Activated T-cell treated with anti-CD3 and anti-CD28 coated beads for 1 hour (primary cell): ENCODE measurements around the gene FBLN2.

ENCODE experiments used
- DNase-seq: peaks from one replicate; pipeline ENCODE4 v3.0.0-alpha.2; 2020; ENCODE audit warnings: low read depth

FBLN2 gene

DNA sequence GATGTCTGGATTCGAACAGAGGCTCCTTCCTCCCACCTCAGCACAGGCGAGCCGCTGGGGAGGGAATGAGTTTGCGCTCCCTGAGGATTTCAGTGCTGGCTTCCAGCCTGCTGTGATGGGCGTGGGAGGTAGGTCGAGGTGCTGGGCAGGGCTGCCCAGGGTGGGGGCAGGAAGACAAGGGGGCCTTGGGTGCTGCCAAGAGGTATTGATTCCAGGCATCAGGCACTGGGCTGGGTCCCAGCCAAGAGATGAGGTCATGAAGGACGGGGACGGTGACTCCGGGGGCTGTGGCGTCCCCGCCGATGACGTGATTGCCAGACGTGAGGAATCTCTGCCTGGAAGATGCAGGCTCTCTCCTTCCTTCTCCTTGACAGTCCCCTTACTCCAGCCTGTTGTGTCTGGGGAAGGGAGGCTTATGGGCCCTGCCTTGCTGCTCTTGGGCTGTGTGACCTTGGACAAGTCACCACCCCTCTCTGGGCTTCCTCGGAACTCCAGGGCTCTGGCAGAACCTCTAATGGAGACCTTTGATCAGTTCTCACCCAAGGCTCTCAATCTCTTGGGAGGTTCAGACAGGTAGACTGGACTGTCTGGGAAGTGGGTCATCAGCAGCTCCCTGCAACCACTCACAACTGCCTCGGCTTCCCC, 116.8 kb downstream of the FBLN2 start:
- no peak for DNase-seq

- DNase-seq: no peak
Observed at GRCh38 chr3:13666227-13666619, 117.3 kb downstream of the FBLN2 start.

- DNase-seq: no peak
Observed at GRCh38 chr3:13666781-13667709, 118.1 kb downstream of the FBLN2 start.

- DNase-seq: no peak
Observed at GRCh38 chr3:13668136-13668535, 119.2 kb downstream of the FBLN2 start.

- no peak for DNase-seq
Observed at GRCh38 chr3:13669457-13669856, 120.5 kb downstream of the FBLN2 start.

DNA sequence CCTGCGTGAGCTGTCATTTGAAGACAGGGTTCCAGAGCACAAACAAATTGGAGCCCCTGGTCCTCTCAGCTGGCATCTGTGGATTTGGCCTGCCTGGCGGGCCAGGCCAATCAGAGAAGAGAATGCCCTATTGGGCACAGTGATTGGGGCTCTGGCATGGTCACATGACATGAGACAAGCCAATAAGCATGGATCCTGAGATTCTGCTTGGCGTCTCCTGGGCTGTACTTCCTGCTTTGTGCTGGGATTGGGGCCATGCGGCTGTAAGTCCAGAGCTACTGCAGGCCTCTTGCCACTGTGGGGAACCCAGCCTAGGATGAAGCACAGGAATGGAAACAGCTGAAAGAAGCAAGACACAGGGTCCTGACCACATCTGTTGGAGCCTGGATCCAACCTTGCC, 121.4 kb downstream of the FBLN2 start:
- DNase-seq: no peak

- DNase-seq: no peak
Observed at GRCh38 chr3:13671482-13672233, 122.7 kb downstream of the FBLN2 start.

- no peak for DNase-seq
Observed at GRCh38 chr3:13673207-13673606, 124.3 kb downstream of the FBLN2 start.

DNA sequence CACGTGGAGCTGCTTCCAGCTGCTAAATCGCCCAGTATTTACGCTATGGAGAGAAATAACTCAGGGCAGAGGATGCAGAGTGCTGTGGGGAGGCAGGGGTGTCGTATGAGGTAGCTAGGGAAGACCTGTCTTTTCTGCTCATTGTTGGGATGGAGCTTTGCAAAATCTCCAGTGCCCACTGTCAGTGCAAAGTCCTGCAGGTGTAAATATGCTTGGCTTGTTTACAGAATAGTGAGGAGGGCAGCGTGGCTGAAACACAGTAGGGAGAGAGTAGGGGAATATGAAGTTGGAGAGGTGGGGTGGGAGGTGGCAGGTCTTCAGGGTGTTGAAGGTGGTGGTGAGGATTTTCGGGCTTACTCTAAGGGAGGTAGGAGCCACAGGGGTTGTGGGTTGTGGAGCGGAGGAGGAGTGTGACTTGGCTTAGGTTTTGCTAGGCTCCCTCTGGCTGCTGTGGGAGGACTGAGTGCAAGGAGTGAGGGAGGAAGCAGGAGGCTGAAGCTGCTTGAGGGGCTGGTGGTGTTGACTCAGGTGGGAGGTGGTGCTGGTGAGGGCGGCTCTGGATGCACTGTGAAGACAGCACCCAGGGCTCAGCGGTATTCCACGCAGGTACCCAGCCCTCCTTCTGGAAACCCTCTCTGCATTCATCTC, 125.7 kb downstream of the FBLN2 start:
- no peak for DNase-seq

- no peak for DNase-seq
Observed at GRCh38 chr3:13676356-13677017, 127.6 kb downstream of the FBLN2 start.

DNA sequence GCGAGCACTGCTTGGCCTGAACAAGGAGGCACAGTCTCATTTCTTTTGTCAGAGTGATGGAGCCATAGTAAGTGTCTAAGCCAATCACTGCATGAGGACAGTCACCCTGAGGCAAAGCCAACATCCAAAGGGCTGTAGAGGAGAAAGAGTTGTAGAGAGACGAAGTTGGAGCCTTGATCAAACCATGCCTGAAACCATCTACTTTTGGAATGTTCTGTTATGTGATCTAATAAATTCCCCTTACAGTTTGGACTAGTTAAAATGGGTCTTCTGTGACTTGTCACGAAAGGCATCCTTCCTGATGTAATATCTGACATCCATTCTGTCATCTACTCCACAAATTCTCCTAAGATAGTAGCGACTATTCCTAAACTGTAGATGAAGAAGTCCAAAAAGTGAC, 128.3 kb downstream of the FBLN2 start:
- DNase-seq: no peak

DNA sequence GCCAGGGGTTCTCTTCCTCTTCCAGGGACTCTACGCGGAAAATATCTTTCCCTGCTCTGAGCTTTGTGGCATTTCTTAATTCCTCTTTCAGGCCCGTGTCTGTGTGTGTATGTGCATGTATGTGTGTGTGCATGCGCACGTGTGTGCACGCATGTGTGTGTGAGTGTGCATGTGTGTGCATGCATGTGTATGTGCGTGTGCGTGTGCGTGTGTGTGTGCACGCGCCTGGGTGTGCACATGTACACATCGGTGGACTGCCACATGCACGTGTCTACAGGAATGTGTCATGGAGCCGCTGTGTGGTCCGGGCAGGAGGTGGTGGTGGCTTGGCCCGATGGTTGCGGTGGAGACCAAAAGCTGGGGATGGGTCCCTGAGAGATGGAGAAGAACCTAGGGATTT, 133.0 kb downstream of the FBLN2 start:
- DNase-seq: no peak

GRCh38 chr3:13682331-13683013, 133.5 kb downstream of the FBLN2 start:
- no peak for DNase-seq

DNA sequence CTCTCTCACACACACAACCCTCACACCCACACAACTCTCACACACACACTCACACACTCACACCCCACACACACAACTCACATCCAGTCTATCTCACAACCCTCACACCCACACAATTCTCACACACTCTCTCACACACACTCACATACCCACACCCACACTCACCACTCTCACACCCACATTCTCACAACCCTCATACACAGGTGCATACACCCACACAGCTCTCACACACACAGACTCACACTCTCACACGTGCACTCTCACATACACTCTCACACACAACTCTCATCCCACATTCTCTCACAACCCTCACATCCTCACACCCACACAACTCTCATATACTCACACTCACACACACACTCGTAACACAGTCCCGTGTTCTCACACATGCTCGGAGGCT, 134.4 kb downstream of the FBLN2 start:
- DNase-seq: no peak

DNA sequence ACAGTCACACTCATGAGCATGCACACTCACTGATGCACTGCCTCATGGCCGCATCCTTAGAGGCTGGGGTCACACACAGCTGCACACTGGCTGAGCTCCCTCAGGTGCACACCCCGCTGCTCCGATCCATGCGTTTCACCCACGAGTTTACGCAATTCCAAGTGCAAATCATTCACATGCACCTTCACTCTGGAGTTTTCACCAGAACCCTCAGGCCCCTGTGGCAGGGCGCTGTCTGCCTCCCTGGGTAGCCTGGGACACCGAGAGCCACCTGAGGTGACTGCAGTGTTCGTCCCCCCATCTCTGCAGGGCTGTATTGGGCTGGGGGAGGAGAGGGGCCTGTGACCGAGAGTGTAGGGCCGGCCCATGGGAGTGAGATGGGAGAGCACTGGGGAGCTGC, 134.8 kb downstream of the FBLN2 start:
- DNase-seq: no peak

DNA sequence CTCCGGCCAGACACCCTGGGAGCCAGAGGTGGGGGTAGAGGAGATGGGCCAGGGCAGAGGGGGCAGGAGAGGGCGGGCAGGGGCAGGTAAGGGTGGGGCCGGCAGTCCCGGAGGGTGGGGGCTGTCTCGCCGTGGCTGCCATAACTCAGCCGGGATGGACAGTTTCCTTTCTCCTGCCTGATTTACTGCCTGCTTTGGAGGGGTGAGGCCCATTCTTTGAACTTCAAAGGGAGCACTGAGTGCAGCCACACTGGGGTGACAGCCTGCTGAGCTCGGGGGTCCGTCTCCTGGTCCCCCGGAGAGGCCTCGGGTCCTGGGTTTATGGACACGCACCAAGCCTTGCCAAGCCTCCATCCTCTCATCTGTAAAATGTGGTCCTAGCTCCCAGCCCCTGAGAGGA, 135.4 kb downstream of the FBLN2 start:
- no peak for DNase-seq

GRCh38 chr3:13684854-13685253, 135.9 kb downstream of the FBLN2 start:
- no peak for DNase-seq

DNA sequence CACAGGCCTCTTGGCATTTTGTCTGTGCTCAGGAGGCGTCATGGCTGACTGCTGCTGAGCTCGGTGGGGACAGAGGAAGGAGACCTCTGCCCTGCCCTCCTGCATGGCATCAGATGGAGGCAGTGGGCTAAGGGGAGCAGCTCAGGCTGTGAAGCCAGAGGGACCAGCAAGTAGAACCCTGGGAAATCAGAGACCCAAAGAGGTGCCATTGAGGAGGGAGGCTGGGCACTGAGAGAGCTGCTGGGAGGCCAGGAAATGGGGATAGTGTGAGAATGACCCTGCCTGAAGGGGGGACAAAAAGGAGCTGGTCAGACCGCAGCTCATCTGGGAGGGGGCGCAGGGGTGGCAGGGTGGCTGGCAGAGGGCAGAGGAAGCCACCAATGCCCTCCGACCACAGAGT, 136.8 kb downstream of the FBLN2 start:
- DNase-seq: no peak

DNA sequence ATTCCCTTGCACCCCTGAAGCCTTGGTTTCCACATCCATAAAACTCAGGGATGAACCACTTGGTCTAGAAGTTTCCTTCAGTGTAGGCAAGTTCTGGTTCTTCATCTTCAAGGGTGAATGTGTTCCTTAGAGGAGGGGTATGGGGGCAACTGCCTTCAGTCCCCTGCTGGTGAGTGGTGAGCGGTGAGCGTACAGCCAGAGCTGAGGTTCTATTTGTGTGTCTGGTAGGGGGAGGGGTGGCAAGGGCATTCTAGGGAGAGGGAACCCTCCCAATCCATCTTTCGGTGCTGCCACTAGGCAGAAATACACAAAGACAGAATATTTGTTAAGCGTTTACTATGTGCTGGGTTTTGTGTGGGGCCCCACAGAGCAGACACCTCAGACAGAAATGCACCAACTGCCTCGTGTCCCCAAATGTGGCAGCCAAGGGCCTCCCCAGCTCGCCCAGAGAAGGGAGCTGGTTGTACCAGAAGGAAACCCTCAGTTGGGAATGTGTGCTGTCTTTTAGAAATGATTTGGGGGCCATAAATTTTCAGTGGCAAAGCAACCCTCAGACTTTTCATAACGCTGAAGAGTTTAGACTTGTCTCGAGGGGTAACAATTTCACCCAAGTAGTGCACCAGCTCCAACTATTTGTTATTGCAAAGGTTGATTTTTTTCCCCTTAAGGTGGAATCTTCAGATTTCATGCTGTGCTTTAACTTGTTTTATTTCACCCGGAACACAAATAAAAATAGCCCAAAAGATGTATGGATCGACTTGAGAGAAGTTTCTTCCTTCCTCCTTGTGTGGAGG, 137.6 kb downstream of the FBLN2 start:
- no peak for DNase-seq

GRCh38 chr3:13687517-13687943, 138.6 kb downstream of the FBLN2 start:
- no peak for DNase-seq
